VCaP (cell line): Measurements from ENCODE around the gene NTF4.

Experiments used
- H3K27ac ChIP-seq: fragments of 450-650 bp; 2 replicates; pipeline ENCODE4 v1.5.1; 2017
- TF ChIP-seq, protein P1 (sequence below): fragments of 450-650 bp; conservative IDR thresholded peaks from 2 replicates; pipeline ENCODE4 v1.5.1; 2017; ENCODE audit warnings: mild to moderate bottlenecking, moderate library complexity

Gene NTF4

DNA sequence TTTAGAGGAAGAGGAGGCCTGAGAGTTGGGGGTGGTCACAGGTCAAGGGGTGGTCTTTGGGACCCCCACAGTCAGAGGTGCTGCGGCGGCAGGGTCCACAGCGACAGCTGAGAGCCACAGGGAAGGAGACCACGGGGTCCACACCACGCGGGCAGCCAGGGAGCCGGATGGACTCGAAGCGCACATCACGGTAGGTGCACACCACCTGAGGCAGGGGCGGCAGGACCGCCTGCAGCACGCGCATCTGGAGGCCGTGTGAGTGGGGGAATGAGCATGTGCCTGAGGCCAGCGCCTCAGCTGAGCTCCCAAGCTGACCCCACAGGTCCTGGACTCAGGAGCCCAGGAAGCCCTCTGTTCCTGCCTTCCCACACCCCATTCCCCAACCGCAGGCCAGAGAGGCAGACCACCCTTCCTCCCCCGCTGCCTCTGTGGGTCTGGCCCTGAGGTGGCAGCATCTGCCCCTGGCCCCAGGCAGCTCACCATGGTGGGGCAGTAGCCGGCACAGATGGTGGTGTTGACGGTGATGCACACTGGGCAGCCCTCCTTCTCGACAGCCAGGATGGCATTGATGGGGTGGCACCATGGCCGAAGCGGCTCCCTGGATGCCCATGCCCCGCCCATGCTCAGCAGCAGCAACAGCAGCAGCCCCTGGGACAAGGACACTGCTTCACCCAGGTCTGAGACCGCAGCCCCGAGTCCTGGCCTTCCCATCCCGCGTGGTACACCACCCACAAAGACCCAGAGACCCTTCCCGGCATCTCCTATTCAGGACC is 48.4 kb downstream of the NTF4 start:
- TF ChIP-seq, protein P1, sequence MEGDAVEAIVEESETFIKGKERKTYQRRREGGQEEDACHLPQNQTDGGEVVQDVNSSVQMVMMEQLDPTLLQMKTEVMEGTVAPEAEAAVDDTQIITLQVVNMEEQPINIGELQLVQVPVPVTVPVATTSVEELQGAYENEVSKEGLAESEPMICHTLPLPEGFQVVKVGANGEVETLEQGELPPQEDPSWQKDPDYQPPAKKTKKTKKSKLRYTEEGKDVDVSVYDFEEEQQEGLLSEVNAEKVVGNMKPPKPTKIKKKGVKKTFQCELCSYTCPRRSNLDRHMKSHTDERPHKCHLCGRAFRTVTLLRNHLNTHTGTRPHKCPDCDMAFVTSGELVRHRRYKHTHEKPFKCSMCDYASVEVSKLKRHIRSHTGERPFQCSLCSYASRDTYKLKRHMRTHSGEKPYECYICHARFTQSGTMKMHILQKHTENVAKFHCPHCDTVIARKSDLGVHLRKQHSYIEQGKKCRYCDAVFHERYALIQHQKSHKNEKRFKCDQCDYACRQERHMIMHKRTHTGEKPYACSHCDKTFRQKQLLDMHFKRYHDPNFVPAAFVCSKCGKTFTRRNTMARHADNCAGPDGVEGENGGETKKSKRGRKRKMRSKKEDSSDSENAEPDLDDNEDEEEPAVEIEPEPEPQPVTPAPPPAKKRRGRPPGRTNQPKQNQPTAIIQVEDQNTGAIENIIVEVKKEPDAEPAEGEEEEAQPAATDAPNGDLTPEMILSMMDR = no peak
- H3K27ac ChIP-seq = no peak overlapping the region

DNA sequence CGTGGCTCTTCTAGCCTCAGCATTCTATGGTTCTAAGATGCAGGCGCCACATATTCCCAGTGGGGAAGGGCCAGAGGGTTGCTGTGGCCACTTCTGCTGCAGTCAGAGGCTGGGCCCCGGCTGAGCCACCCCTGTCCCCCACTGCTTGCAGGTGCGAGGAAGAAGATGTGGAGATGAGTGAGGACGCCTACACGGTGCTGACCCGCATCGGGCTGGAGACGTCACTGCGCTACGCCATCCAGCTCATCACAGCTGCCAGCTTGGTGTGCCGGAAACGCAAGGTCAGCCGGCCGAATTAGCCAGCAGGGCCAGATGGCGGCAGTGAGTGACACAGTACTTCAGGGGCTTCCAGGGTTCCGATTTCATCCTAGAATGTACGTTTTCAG is 49.8 kb downstream of the NTF4 start:
- TF ChIP-seq, protein P1 = no peak
- no peak overlapping the region for H3K27ac ChIP-seq

DNA sequence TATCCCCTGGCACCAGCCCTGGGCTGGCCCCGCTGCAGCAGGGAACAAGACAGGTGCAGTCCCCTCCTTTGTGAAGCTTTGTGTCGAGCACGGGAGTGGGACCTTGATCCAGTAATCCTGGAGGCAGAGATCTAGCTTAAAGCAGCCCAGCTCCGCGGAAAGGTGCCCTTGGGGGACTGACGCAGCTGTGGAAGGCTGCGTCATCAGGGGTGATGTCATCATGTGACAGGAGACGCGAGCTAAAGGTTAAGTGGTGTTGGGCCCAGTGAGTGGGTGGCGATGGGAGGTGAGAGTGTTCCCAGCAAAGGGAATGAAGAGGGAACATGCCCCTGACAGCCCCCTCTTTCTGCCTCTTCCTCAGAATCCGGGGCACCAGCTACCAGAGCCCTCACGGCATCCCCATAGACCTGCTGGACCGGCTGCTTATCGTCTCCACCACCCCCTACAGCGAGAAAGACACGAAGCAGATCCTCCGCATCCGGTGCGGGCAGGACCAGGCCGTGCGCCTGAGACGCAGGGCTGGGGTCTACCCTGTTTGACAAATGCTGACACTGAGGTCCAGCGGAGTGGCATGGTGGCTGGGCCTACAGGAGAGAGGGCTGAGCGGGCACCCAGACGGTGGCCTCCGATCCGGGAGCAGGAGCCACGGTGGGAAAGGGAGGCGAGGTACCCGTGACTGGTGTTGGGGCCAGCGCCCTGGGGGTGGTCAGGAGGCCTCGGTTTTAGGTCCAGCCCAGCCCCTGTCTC is 50.3 kb downstream of the NTF4 start:
- H3K27ac ChIP-seq = no peak overlapping the region
- TF ChIP-seq, protein P1 = no peak

DNA sequence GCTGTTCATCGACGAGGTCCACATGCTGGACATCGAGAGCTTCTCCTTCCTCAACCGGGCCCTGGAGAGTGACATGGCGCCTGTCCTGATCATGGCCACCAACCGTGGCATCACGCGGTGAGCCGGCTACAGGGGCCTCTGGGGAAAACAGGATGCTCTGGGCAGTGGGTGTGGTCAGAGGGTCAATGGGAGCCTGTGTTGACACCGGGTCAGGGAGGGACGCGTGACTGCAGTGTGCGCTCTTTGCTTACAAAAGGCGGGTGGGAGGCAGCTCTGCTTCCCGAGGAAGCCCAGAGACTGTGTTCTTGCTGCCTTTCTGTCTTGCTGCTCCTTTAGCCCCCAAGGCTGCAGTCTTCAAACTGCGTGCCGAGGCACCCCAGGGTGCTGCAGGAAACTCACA is 53.4 kb downstream of the NTF4 start:
- TF ChIP-seq, protein P1 = no peak
- H3K27ac ChIP-seq = no peak overlapping the region
